Loucy (cell line): Measurements from ENCODE around the gene SMOC2.

ENCODE experiments used
- CTCF ChIP-seq: fragments of 200-600 bp; sonication (generic); conservative IDR thresholded peaks from 2 replicates; pipeline ENCODE4 v1.5.1; 2014; ENCODE audit warnings: mild to moderate bottlenecking, antibody characterized with exemption, low read length
- EZH2phosphoT487 ChIP-seq: fragments of 200-600 bp; IDR thresholded peaks from 2 replicates; pipeline ENCODE4 v1.6.1; 2018; ENCODE audit warnings: antibody characterized with exemption, mild to moderate bottlenecking, moderate library complexity, borderline replicate concordance

- TF ChIP-seq CTCF, result no peak
- no peak for TF ChIP-seq EZH2phosphoT487
Measured at GRCh38 chr6:168584671-168585070, 143.7 kb downstream of the SMOC2 start.
